HepG2 (cell line): ENCODE measurements around the gene BGN. TPM values are rescaled to one million over a fixed set of nuclear protein-coding genes. Genes with fewer than 3 reads are reported as not detected.

ENCODE experiments used
- ATAC-seq: fragments of 200-7000 bp; cut with Tn5 transposase; 3 replicates; pipeline ENCODE4 v1.9.1; 2020; ENCODE audit warnings: mild to moderate bottlenecking, moderate library complexity
- BruUV-seq: library from RNA; stranded (reverse); fragments of 400-500 nt; replicated peaks from 2 replicates; lab custom pipeline; 2021; lab: Mats Ljungman, UMichigan
- CTCF ChIA-PET: fragments of 300-600 bp; formaldehyde crosslinking; extraction: SDS; loops from one replicate; lab custom pipeline; 2021; ENCODE audit warnings: low total read pairs, inconsistent platforms, low intra/inter-chr PET ratio; lab: Yijun Ruan, JAX
- POLR2A ChIA-PET: fragments of 350-600 bp; sonication (Branson Sonifier 250); formaldehyde crosslinking; loops from one replicate; lab custom pipeline; 2020; ENCODE audit warnings: antibody characterized with exemption, inconsistent platforms; lab: Yijun Ruan, JAX
- DNase-seq: peaks from one replicate; pipeline ENCODE4 v3.0.0-alpha.2; 2015; ENCODE audit warnings: low spot score
- FAIRE-seq: peaks from 3 replicates; lab custom pipeline; 2011; peaks lifted over from hg19 to GRCh38; lab: Jason Lieb, UNC
- H2AFZ ChIP-seq: one replicate; pipeline ENCODE4 v1.6.1; 2011; ENCODE audit warnings: low read length, inconsistent platforms
- H3K27ac ChIP-seq: fragments of 300-600 bp; 3 replicates; pipeline ENCODE4 v1.8.0; 2011; ENCODE audit warnings: mixed run types, mild to moderate bottlenecking, mixed read lengths, low read length, inconsistent platforms; ENCODE audit not compliant: insufficient read depth; ENCODE audit errors: extremely low read length
- H3K27me3 ChIP-seq, 2 experiments: fragments of 200-600 bp in 1 of 2; 2 replicates in 1 of 2; 3 replicates in 1 of 2; pipeline versions ENCODE4 v1.6.0 to v1.8.0; 2011; ENCODE audit warnings: low read length in 2 of 2, mild to moderate bottlenecking in 2 of 2, moderate library complexity in 2 of 2, inconsistent platforms in 1 of 2; ENCODE audit not compliant: insufficient read depth in 2 of 2, control insufficient read depth in 1 of 2
- H3K36me3 ChIP-seq, 2 experiments: fragments of 200-600 bp in 1 of 2; replicated peaks in 1 of 2; 2 replicates in 1 of 2; 3 replicates in 1 of 2; pipeline versions ENCODE4 v1.5.1 to v1.8.0; 2011; ENCODE audit warnings: low read length in 2 of 2, inconsistent platforms in 1 of 2; ENCODE audit not compliant: insufficient read depth in 2 of 2, control insufficient read depth in 1 of 2
- H3K4me1 ChIP-seq: 2 replicates; pipeline ENCODE4 v1.5.1; 2012; ENCODE audit warnings: low read length, inconsistent platforms; ENCODE audit not compliant: insufficient read depth
- H3K4me2 ChIP-seq: 2 replicates; pipeline ENCODE4 v1.6.0; 2011; ENCODE audit warnings: low read depth, low read length, inconsistent platforms
- H3K4me3 ChIP-seq, 3 experiments: fragments of 200-600 bp in 1 of 3; sonication (generic), shearing (Covaris generic) in 1 of 3; replicated peaks in 1 of 3; 2 replicates each; pipeline ENCODE4 v1.5.1; 2011 to 2016; ENCODE audit warnings: low read length in 3 of 3, inconsistent platforms in 2 of 3, low read depth in 2 of 3, mild to moderate bottlenecking in 2 of 3, control low read depth in 1 of 3, mixed read lengths in 1 of 3; ENCODE audit not compliant: insufficient read depth in 1 of 3
- H3K79me2 ChIP-seq: one replicate; pipeline ENCODE4 v1.6.1; 2011; ENCODE audit warnings: low read length, inconsistent platforms; ENCODE audit not compliant: insufficient read depth
- H3K9ac ChIP-seq: 2 replicates; pipeline ENCODE4 v1.6.0; 2011; ENCODE audit warnings: mild to moderate bottlenecking, low read depth, low read length, inconsistent platforms; ENCODE audit not compliant: insufficient read depth
- H3K9me3 ChIP-seq: 2 replicates; pipeline ENCODE4 v1.5.1; 2012; ENCODE audit warnings: mild to moderate bottlenecking, low read length
- H4K20me1 ChIP-seq: 2 replicates; pipeline ENCODE4 v1.6.0; 2011; ENCODE audit warnings: inconsistent platforms, mild to moderate bottlenecking, low read length, moderate library complexity; ENCODE audit not compliant: insufficient read depth
- BRF2 ChIP-seq: sonication (generic); formaldehyde crosslinking; IDR thresholded peaks from 2 replicates; pipeline ENCODE4 v1.8.1; 2022; ENCODE audit warnings: mild to moderate bottlenecking, missing genetic modification reagents
- CREB1 ChIP-seq, 2 experiments: fragments of 450-650 bp in 1 of 2; IDR thresholded peaks; 2 replicates each; pipeline ENCODE4 v1.6.1; 2016 to 2017; ENCODE audit warnings: control low read depth in 1 of 2, mild to moderate bottlenecking in 1 of 2, missing compliant biosample characterization in 1 of 2, missing genetic modification characterization in 1 of 2
- HMG20B ChIP-seq: conservative IDR thresholded peaks from 2 replicates; pipeline ENCODE4 v1.6.1; 2016; ENCODE audit warnings: missing genetic modification reagents, missing compliant biosample characterization
- KDM4B ChIP-seq: sonication (generic); formaldehyde crosslinking; IDR thresholded peaks from 2 replicates; pipeline ENCODE4 v1.4.0; 2020; ENCODE audit warnings: missing genetic modification reagents
- KLF12 ChIP-seq: sonication (generic); formaldehyde crosslinking; IDR thresholded peaks from 2 replicates; pipeline ENCODE4 v1.4.0; 2020; ENCODE audit warnings: missing genetic modification reagents, borderline replicate concordance
- NAIF1 ChIP-seq: sonication (generic); formaldehyde crosslinking; IDR thresholded peaks from 2 replicates; pipeline ENCODE4 v1.5.0; 2020; ENCODE audit warnings: mild to moderate bottlenecking, missing genetic modification reagents, borderline replicate concordance
- NCOA2 ChIP-seq: sonication (generic); formaldehyde crosslinking; IDR thresholded peaks from 2 replicates; pipeline ENCODE4 v1.8.0; 2022; ENCODE audit warnings: inconsistent platforms
- NRL ChIP-seq: sonication (generic); formaldehyde crosslinking; IDR thresholded peaks from 2 replicates; pipeline ENCODE4 v1.5.0; 2020; ENCODE audit warnings: missing genetic modification reagents, mild to moderate bottlenecking, moderate library complexity, borderline replicate concordance
- POLR2AphosphoS2 ChIP-seq: IDR thresholded peaks from 2 replicates; pipeline ENCODE4 v1.6.1; 2011; ENCODE audit warnings: low read depth, low read length, improper control_type of control experiment
- RFX5 ChIP-seq: IDR thresholded peaks from 2 replicates; pipeline ENCODE4 v1.6.1; 2011; ENCODE audit warnings: low read depth, low read length, improper control_type of control experiment
- RNF2 ChIP-seq: fragments of 450-650 bp; conservative IDR thresholded peaks from 2 replicates; pipeline ENCODE4 v1.6.1; 2016; ENCODE audit warnings: low read depth
- ZEB1 ChIP-seq: IDR thresholded peaks from 2 replicates; pipeline ENCODE4 v1.6.1; 2012; ENCODE audit warnings: mild to moderate bottlenecking, low read depth, inconsistent platforms; ENCODE audit not compliant: insufficient replicate concordance
- ZFP1 ChIP-seq: IDR thresholded peaks from 2 replicates; pipeline ENCODE4 v1.6.1; 2016
- ZFP41 ChIP-seq: sonication (generic); formaldehyde crosslinking; IDR thresholded peaks from 2 replicates; pipeline ENCODE4 v1.4.0; 2020; ENCODE audit warnings: mild to moderate bottlenecking, missing genetic modification reagents, borderline replicate concordance
- ZNF280D ChIP-seq: sonication (generic); formaldehyde crosslinking; IDR thresholded peaks from 2 replicates; pipeline ENCODE4 v1.5.1; 2020; ENCODE audit warnings: mild to moderate bottlenecking, missing genetic modification reagents
- ZNF281 ChIP-seq: sonication (generic); formaldehyde crosslinking; IDR thresholded peaks from 2 replicates; pipeline ENCODE4 v1.4.0; 2020; ENCODE audit warnings: missing genetic modification reagents, borderline replicate concordance
- ZNF615 ChIP-seq: sonication (generic); formaldehyde crosslinking; IDR thresholded peaks from 2 replicates; pipeline ENCODE4 v1.5.0; 2020; ENCODE audit warnings: mild to moderate bottlenecking, missing genetic modification reagents, borderline replicate concordance
- ZNF883 ChIP-seq: sonication (generic); formaldehyde crosslinking; IDR thresholded peaks from 2 replicates; pipeline ENCODE4 v1.5.1; 2020; ENCODE audit warnings: mild to moderate bottlenecking, missing genetic modification reagents; ENCODE audit errors: not compliant biosample characterization
- WGBS: methylation state at CpG from one replicate; pipeline ENCODE4 v1.1.6; 2017; ENCODE audit warnings: low lambda C conversion rate; 5-methylcytosine and 5-hydroxymethylcytosine counted together
- in situ Hi-C: cut with HindIII; loops from 2 replicates; pipeline ENCODE4 v1.10.0; 2017; ENCODE audit warnings: low pct_unique_long_range_greater_than_20kb; ENCODE audit not compliant: extremely low pct_ligation_motif_present
- intact Hi-C: fragments of 100-400 bp; cut with micrococcal nuclease; formaldehyde crosslinking; loops from one replicate; pipeline ENCODE4 v1.10.0; 2022; ENCODE audit not compliant: unreplicated experiment
- polyA plus RNA-seq, 8 experiments: library from polyadenylated mRNA; depleted of rRNA in 3 of 8; stranded (reverse) in 7 of 8; unstranded in 1 of 8; fragments of >200 nt; fragmentation: Illumina TruSeq in 4 of 8; extraction: Trizol in 4 of 8; gene quantifications; 2 replicates each; pipeline versions ENCODE4 v1.2.1 to v1.2.3, GENCODE V29; 2011 to 2016; ENCODE audit warnings: low read depth in 4 of 8, missing spikeins in 1 of 8, mixed read lengths in 1 of 8; ENCODE audit not compliant: insufficient read depth in 1 of 8
- total RNA-seq, 5 experiments: library from RNA; depleted of rRNA; stranded (reverse); fragments of >200 nt; fragmentation: Illumina TruSeq; extraction: Trizol; gene quantifications; 2 replicates each; pipeline ENCODE4 v1.2.3, GENCODE V29; 2016; ENCODE audit warnings: low read depth in 1 of 5

Gene BGN
- total and polyA plus RNA-seq, 2 of the 13 experiments (the other 11 are each of a cell fraction or from before 2014, with no cell fraction given), result 0.18 to 0.63 TPM

- TF ChIP-seq ZFP41 (CRISPR knock-in tag) (no peak), ZNF281 (no peak), CREB1 (IDR thresholded peaks at IDR 0.05) (no peak), CREB1 (CRISPR knock-in tag; IDR thresholded peaks at IDR 0.05) (no peak), BRF2 (CRISPR knock-in tag) (no peak), ZNF615 (CRISPR knock-in tag) (no peak)
These were observed 21.3 kb downstream of the BGN start (continued) for GRCh38 chrX:153516073-153516472.

GRCh38 chrX:153517423-153517822, 22.6 kb downstream of the BGN start, which contains the start of gene ATP2B3:
Gene ATP2B3, plus strand, starts transcription at chrX:153517642. Its CDS starts 18,606 bp downstream, at chrX:153536248.
- no peak within 1 kb of the TSS for H3K27ac ChIP-seq
- no peaks in the 10 kb centered on the region for H3K9me3 ChIP-seq
- H3K79me2 ChIP-seq, result no peaks in the 10 kb centered on the region
- H3K4me3 ChIP-seq, result no peak within 1 kb of the TSS
- 49% methylated on average over 15 of the region's 50 CpGs for WGBS
- DNase-seq (no peak), FAIRE-seq (no peak), ATAC-seq (no peak)
- H2AFZ ChIP-seq, result no peak within 1 kb of the TSS
- in situ Hi-C loops (no loop called here), intact Hi-C loops (no loop called here)
- H3K4me2 ChIP-seq, result no peak within 1 kb of the TSS
- H3K9ac ChIP-seq, result no peak within 1 kb of the TSS
- no peaks in the 10 kb centered on the region for H3K4me1 ChIP-seq
- no peaks in the 10 kb centered on the region for H4K20me1 ChIP-seq
- CTCF ChIA-PET, result no interaction called here
- H3K27me3 ChIP-seq, result peaks cover 0 to 10% of the 10 kb centered on the region in 2 experiments; a peak in 1 of 5 replicates
- POLR2A ChIA-PET, result no interaction called here
- BruUV-seq, result no TSS peak
- H3K36me3 ChIP-seq, result no peaks in the 10 kb centered on the region
- TF ChIP-seq KLF12 (CRISPR knock-in tag), result no peak
- TF ChIP-seq RFX5, result no peak
- no peak for TF ChIP-seq ZNF883 (CRISPR knock-in tag)
- TF ChIP-seq NCOA2, result no peak
- TF ChIP-seq ZEB1, result no peak
- TF ChIP-seq NRL (CRISPR knock-in tag), result no peak
- TF ChIP-seq HMG20B (CRISPR knock-in tag), result no peak
- no peak for TF ChIP-seq ZFP1 (CRISPR knock-in tag)
- TF ChIP-seq KDM4B, result no peak
- no peak for TF ChIP-seq ZNF280D (CRISPR knock-in tag)
- no peak for TF ChIP-seq RNF2
- TF ChIP-seq POLR2AphosphoS2, result no peak
- TF ChIP-seq NAIF1 (CRISPR knock-in tag), result no peak
